Tongue (tissue), 2 donors: ENCODE results near the gene RCAN1. TPM values are rescaled to one million over a fixed set of nuclear protein-coding genes. Genes with fewer than 3 reads are reported as not detected.
"Not testable (repeated sequence)": the region's sequence is repeated elsewhere in the genome, so short reads cannot be mapped to it uniquely, and the experiment has no call there.

Experiments
- DNase-seq: peaks from one replicate; pipeline ENCODE4 v3.0.0-alpha.2; 2015
- total RNA-seq: library from RNA; depleted of rRNA; stranded (reverse); fragments of >200 nt; gene quantifications from one replicate; pipeline ENCODE4 v1.2.3, GENCODE V29; 2014

The RCAN1 gene
- total RNA-seq, 1 donor from 2014 or later, result 140 TPM

DNA sequence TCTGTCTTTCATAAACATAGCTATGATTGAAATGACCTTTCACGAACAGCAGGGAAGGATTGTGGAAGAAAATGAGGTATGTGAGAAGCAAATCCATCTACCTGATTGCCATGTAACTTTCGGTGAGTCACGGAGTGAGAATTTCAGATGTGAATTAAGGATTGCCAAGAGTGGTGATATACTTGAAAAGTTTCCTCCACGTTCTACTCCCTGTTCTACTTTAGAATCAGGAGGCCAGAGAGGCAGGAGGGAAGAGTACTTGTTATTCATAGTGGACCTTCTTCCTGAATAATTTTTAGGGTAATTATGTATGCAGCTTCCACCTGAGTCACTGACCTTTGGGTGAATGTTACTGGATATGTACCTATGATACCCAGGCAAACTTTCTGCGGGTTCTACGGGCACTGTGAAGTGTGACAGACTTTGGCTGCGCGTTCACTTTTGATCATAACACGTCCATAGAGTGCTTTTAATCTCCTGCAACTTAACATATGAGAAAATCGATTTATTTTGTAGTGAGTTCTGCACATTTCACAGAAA, 100.3 kb downstream of the RCAN1 start:
- no peak for DNase-seq

GRCh38 chr21:34513129-34513675, 101.7 kb downstream of the RCAN1 start:
- DNase-seq, result no peak

GRCh38 chr21:34511787-34512455, 103.0 kb downstream of the RCAN1 start, which contains the start of gene KCNE1:
KCNE1 (minus strand) TSS chr21:34512210; CDS start chr21:34449634, 62,576 bp downstream.
- DNase-seq, result no peak

DNA sequence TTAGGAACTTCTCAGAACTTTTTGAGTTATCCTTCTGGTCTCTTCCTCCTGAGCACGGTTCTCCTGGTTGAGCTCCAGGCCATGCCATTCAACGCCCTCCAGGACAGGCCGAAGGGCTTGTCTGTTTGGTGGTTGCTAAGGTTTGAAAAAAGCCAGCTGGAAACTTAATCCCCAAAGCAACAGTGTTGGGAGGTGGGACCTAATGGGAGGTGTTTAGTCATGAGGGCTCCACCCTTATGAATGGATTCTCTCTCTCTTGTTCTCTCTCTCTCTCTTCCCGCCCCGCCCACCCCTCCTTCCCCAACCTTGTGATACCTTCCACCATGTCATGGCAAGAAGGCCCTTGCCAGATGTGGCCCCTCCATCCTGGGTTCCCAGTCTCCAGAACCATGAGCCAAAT, 103.7 kb downstream of the RCAN1 start:
- peak; percentile 37 for DNase-seq

DNA sequence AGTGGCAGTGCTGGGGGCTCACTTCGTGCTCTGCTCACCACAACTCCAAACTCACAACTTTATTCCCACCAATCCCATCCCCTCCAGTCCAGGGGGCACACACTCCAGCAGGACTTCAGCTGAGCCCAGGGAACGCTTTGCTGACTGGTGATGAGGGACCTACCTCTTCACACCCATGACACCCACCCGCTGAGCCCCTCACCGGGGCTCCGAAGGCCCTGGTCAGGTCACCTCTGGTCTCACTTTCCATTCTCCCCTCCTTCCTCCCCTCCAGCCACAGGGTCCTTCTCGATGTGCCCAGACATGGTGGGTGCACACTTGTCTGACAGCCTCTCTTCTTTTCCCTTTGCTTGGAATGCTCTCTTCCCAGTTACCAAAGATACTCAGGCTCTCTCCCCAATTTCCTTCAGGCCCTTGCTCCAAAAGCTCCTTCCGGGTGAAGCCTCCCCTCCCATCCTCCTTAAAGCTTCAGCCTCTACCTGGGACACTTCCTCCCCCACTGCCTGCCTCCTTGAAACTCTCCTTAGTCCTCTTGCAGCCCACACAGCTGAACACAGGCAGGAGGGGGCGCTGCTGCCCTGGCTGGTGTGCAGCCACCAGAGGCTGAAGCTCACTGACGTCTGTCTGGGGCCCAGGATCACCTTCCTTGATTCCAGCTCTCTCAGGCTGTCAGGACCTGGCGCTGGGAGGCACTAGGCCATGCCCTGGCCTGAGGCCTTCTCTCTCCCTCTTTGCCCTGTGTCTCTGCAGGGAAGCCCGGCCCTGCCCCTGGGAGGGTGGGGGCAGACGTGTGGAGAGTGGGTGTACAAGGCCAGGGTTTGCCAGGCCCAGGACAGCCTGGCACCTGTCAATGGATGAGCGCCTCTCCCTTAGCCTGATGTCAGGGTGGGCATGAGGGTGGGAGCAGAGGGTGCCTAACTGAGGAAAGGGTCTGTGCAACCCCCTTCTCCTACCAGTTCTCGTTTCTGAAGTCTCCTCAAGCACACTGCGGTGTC, 104.5 kb downstream of the RCAN1 start:
- DNase-seq, result peak; percentile 47

GRCh38 chr21:34509151-34509550, 105.8 kb downstream of the RCAN1 start:
- DNase-seq, result no peak

DNA sequence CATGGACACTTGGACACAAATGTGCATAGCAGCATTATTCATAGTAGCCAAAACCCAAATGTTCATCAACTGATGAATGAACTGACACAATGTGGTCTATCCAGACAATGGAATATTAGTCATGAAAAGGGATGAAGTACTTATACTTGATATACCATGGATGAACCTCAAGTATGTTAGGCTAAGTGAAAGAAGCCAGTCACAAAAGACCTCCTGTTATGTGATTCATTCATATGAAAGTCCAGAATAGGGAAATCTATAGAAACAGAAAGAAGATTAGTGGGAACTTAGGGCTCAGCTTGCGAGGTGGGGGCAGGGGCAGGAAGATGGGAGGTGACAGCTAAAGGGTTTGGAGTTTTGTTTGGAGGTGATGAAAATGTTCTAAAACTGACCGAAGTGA, 110.3 kb downstream of the RCAN1 start:
- DNase-seq, result no peak

GRCh38 chr21:34502480-34503106, 112.3 kb downstream of the RCAN1 start:
- no peak for DNase-seq

GRCh38 chr21:34501716-34502115, 113.2 kb downstream of the RCAN1 start:
- no peak for DNase-seq

GRCh38 chr21:34500191-34500590, 114.7 kb downstream of the RCAN1 start:
- DNase-seq, result no peak

DNA sequence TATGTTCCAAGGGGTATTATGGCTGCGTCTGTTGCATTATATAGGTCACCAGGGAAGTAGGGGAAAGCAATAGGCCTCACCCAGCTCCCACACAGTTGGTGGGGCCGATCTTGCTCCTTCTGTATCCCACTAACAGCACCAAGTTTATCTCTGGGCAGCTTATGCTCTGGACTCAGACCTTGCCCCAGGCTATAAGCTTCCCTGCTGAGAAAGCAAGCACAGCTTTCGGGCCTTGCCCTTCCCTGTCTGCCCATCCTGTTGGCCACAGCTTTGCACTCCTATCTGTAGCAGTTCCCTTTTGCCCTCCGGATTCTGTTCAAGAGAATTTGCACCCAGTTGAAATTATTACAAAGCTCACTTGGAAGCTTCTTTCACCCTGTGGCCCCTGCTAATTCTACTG, 115.8 kb downstream of the RCAN1 start:
- DNase-seq, result no peak

DNA sequence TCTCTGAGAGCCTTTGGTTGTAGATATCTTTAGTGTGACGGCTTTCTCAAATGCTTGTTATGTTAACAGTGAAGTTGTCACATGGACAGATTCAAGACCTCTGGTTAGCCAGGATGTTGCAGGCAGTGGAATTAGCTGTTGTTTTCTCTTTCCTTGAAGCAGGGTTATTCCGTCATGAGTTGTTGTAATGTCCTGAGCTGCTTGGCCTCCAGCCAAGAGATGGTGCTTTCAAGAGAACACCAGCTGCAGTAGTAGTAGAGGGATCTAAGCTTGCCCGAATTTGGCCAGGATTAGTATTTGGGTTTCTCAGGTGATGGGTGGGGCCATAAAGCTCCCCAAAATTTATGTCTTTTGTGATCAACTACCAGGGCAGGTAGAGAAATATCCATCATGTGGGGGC, 116.3 kb downstream of the RCAN1 start:
- DNase-seq, result peak; percentile 53

- not testable (repeated sequence) for DNase-seq
These were observed 131.1 kb downstream of the RCAN1 start for GRCh38 chr21:34483854-34484253.

GRCh38 chr21:34483435-34483834, 131.5 kb downstream of the RCAN1 start:
- not testable (repeated sequence) for DNase-seq

GRCh38 chr21:34467333-34467732, 147.6 kb downstream of the RCAN1 start:
- not testable (repeated sequence) for DNase-seq

Other genes starting within 250 kb of the RCAN1 start
- 28.2 TPM for gene SMIM11, start 239.6 kb downstream of the RCAN1 start, total RNA-seq
- gene SMIM34, start 191.2 kb downstream of the RCAN1 start, total RNA-seq, result not detected
- 0.82 TPM for gene KCNE1, start 102.9 kb downstream of the RCAN1 start, total RNA-seq
- 2.1 TPM for gene CLIC6, start 53.9 kb upstream of the RCAN1 start, total RNA-seq